Raji (cell line): Measurements from ENCODE around the gene RAI2.

Experiments used
- POLR2A ChIP-seq: IDR thresholded peaks from 2 replicates; pipeline ENCODE4 v1.6.1; 2011; ENCODE audit warnings: low read depth, low read length, control low read depth; ENCODE audit not compliant: insufficient read depth

Gene RAI2

GRCh38 chrX:17860811-17861488 lies at the start of gene RAI2:
TSS of gene RAI2 (minus strand) at chrX:17861298. CDS start at chrX:17802010, 59,288 bp downstream.
- TF ChIP-seq POLR2A = no peak

DNA sequence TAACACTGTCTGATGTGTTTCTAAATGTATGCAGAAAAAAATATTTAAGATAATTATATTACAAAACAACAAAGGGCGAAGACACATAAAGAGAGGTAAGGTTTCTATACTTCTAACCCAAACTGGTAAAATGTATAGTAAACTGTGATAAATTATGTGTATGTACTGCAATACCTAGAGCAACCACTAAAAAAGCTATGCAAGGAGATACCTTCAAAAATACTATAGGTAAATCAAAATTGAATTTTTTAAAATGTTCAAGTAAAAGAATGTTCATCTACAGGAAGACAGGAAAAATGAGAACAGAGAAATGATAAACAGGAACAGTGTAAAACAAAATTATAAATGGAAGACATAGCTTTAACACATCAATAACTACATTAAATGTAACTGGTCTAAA lies 27.3 kb upstream of the RAI2 start:
- TF ChIP-seq POLR2A = no peak

DNA sequence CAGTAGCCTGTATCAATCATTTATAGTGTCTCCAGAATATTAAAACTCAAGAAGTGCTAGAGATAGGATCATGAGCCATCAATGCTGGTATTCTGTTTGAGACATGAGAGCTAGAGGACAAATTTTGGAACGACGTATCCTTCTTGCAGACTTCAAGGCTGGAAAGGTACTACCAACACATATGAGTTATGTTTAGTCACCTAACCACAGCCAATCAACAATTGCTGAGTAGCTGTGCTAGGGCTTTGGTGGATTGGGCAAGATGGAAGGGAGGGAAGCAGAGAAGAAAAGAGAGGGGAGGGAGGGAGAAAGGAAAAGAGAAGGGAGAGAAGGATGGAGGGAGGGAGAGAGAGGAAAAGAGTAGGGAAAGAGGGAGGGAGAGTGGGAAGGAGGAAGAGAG lies 21.6 kb upstream of the RAI2 start:
- no peak for TF ChIP-seq POLR2A

GRCh38 chrX:17878028-17878670 lies 17.1 kb upstream of the RAI2 start:
- TF ChIP-seq POLR2A = no peak

- no peak for TF ChIP-seq POLR2A
These were observed 15.0 kb upstream of the RAI2 start for GRCh38 chrX:17876135-17876534.

DNA sequence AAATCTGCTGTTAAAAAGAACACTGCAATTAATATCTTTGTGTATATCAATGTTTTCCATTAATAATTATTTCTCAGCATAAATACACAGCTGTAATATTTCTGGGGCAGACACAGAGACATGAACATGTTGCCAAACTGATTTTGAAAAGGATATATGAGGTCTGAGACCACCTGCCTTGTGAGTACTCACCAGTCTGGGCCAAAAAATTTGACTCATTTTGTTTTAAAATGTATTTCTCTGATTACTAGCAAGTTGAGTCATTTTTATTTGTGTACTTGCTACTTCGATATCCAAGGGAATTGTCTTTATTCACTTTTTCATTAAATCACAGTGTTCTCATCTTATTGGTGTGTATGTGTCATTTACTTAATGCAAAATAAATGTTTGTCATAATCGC lies 8.5 kb upstream of the RAI2 start:
- no peak for TF ChIP-seq POLR2A

- no peak for TF ChIP-seq POLR2A
These were observed 452 bp upstream of the RAI2 start for GRCh38 chrX:17861489-17862011.

GRCh38 chrX:17860179-17860780 lies 818 bp downstream of the RAI2 start:
- no peak for TF ChIP-seq POLR2A

GRCh38 chrX:17859609-17860178 lies 1.4 kb downstream of the RAI2 start:
- no peak for TF ChIP-seq POLR2A

DNA sequence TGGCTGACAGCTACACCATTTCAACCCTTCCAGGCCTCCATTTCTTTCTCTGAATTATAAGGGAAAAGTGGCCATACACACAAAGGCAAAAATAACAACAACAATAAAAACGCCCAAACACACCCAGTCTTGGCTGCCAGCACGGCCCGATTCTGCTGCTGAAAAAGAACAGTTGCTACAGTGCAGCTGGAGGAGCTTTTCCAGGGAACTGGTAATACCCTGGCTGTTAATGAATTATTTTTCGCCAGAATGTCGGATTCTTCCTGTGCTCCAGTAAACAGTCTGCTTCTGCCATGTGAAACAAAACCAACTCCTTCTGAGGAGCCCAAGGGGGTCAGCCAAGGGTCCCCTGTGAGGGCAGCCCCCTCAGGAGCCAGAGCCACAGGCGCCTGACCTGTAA lies 6.6 kb downstream of the RAI2 start:
- TF ChIP-seq POLR2A = no peak

DNA sequence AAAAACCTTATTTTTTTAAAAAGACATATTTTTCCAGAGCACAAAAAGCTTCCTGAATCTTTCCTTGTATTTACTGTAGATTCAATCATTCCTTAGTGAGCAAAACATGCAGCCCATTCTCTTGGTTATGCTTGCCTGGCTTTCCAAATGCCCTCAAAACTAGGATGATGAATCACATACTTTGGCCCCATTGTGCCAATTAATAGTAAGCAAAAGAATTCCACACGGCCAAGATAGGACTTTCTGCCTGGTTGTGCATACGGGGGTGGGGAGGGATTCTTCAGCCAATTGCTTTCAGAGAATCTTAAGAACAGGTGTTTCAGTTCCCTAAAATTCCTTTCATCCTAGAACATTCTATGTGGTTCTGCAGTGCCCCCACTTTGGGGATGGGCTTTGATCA lies 7.0 kb downstream of the RAI2 start:
- no peak for TF ChIP-seq POLR2A

- TF ChIP-seq POLR2A = no peak
These were observed 9.2 kb downstream of the RAI2 start for GRCh38 chrX:17851874-17852273.

DNA sequence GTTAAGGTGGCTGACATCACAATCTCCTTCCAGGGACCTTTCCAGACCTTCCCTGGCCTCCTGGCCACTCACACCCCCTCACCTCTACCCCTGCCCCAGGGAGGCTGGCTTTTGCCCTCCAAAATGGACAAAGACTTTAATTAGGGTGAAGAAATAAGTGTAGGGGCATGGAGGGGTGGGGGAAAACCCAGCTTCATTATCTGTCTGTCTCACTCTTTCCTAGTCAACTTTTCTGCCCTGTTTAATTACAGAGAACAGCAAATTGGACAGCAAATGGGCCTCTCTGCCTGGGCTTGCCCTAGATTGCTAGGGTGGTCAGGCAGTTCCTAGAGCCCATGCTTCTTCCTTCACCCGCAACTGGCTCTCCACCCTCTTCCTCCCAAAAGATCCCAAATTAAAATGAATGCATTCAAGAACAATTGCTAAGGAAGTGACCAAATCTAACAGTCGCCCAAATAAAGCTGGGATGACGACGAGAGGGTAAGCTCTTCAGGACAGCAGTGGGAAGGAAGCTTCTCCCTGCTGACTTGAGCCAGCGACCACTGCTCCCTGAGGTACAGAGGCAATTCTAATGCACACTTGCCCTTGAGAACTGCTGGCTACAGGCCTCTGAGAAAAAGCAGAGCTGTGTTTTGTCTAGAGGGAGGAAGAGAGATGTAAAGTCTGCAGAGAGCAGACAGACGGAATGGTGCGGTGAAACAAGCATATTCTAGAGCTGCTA lies 12.4 kb downstream of the RAI2 start:
- TF ChIP-seq POLR2A = no peak

DNA sequence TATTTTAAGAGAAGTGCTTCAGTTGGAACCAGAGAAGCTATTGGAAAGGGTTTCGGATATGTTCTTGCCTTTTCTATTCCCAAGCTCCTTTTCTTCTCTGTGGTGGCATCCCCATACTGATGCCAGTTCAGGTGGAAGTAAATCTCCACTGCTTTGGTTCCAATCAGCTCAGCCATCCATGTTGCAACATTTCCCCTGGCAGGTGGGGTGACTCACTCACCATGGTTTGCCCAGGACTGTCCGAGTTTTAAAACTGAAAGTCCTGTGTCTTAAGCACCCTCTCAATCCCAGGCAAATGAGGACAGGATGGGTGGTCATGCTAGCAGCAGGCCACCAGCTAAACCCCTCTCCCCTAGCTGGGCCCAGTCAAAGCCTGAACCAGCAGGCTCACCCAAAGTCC lies 15.1 kb downstream of the RAI2 start:
- TF ChIP-seq POLR2A = no peak

- no peak for TF ChIP-seq POLR2A
These were observed 16.9 kb downstream of the RAI2 start for GRCh38 chrX:17844236-17844635.
